A673 (cell line): ENCODE results near the gene PGA3. TPM values are rescaled to one million over a fixed set of nuclear protein-coding genes. Genes with fewer than 3 reads are reported as not detected.
"Not testable (repeated sequence)": the region's sequence is repeated elsewhere in the genome, so short reads cannot be mapped to it uniquely, and the experiment has no call there.

Experiments
- BruUV-seq: library from RNA; stranded (reverse); fragments of 400-500 nt; replicated peaks from 2 replicates; lab custom pipeline; 2021; lab: Mats Ljungman, UMichigan
- CTCF ChIA-PET: fragments of 300-600 bp; sonication (Branson Sonifier 250); formaldehyde crosslinking; loops from one replicate; lab custom pipeline; 2022; ENCODE audit warnings: antibody characterized with exemption; lab: Charles Lee
- POLR2A ChIA-PET: fragments of 300-600 bp; sonication (Branson Sonifier 250); formaldehyde crosslinking; loops from one replicate; lab custom pipeline; 2022; ENCODE audit warnings: antibody characterized with exemption; ENCODE audit not compliant: low non-redundant PET; lab: Charles Lee
- DNase-seq: peaks from one replicate; pipeline ENCODE4 v3.0.0-alpha.2; 2015; ENCODE audit warnings: low spot score
- H3K27ac ChIP-seq: fragments of 200-600 bp; sonication (generic); 2 replicates; pipeline ENCODE4 v1.5.1; 2016; ENCODE audit warnings: mixed run types, low read depth, mild to moderate bottlenecking, mixed read lengths, antibody characterized with exemption, low read length; ENCODE audit not compliant: poor library complexity, severe bottlenecking
- H3K27me3 ChIP-seq: fragments of 200-600 bp; sonication (generic); replicated peaks from 2 replicates; pipeline ENCODE4 v1.6.1; 2017; ENCODE audit warnings: mixed run types, low read depth, mild to moderate bottlenecking, mixed read lengths, antibody characterized with exemption, low read length; ENCODE audit not compliant: insufficient read depth, poor library complexity
- H3K36me3 ChIP-seq: fragments of 200-600 bp; sonication (generic); 2 replicates; pipeline ENCODE4 v1.6.1; 2016; ENCODE audit warnings: mixed run types, mild to moderate bottlenecking, mixed read lengths, antibody characterized with exemption, low read length; ENCODE audit not compliant: insufficient read depth, poor library complexity, severe bottlenecking
- H3K4me1 ChIP-seq: fragments of 200-600 bp; sonication (generic); 2 replicates; pipeline ENCODE4 v1.6.1; 2017; ENCODE audit warnings: mixed run types, mild to moderate bottlenecking, mixed read lengths, antibody characterized with exemption, low read length; ENCODE audit not compliant: insufficient read depth, poor library complexity, severe bottlenecking
- H3K4me3 ChIP-seq: fragments of 200-600 bp; sonication (generic); 2 replicates; pipeline ENCODE4 v1.5.1; 2016; ENCODE audit warnings: low read depth, mixed run types, mild to moderate bottlenecking, mixed read lengths, low read length; ENCODE audit not compliant: poor library complexity, severe bottlenecking
- H3K9me3 ChIP-seq: fragments of 200-600 bp; sonication (generic); 2 replicates; pipeline ENCODE4 v1.6.1; 2016; ENCODE audit warnings: mixed run types, low read depth, mild to moderate bottlenecking, mixed read lengths, antibody characterized with exemption, low read length; ENCODE audit not compliant: poor library complexity, severe bottlenecking
- EZH2 ChIP-seq: fragments of 200-600 bp; sonication (generic); IDR thresholded peaks from 2 replicates; pipeline ENCODE4 v1.6.1; 2017; ENCODE audit warnings: borderline replicate concordance, low read depth, mild to moderate bottlenecking, mixed read lengths, antibody characterized with exemption, low read length; ENCODE audit not compliant: poor library complexity, severe bottlenecking
- intact Hi-C: fragments of 100-400 bp; cut with micrococcal nuclease; formaldehyde crosslinking; loops from one replicate; pipeline ENCODE4 v1.10.0; 2022; ENCODE audit not compliant: unreplicated experiment
- total RNA-seq: library from RNA; stranded (reverse); gene quantifications from 2 replicates; pipeline ENCODE4 v1.2.3, GENCODE V29; 2021
- TF ChIP-seq, protein P1 (sequence below): fragments of 300-800, 200-600 bp; sonication (generic); conservative IDR thresholded peaks from 2 replicates; pipeline ENCODE4 v1.5.1; 2017; ENCODE audit warnings: low read depth, mild to moderate bottlenecking, antibody characterized with exemption, low read length, moderate library complexity, mixed read lengths

PGA3 gene
- total RNA-seq, 1 experiment from 2014 or later = not detected

DNA sequence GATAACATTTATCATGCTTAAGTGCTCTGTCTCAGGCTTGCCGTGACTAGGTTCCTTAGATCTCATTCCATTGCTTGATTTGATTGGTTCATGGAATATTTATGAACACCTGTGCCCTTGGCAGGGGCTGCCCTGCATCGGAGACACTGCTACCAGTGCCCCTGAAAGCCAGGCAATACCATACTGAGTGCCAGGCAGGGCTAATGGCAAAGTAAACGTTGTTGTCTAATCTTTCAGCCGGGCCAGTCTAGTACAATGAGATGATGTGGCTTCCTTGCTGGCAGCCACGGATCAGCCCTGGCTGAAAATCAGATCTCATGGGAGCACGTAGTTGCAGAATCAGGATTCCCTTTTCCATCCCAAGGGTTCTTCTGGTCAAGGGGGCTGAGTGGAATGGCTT, 5.0 kb upstream of the PGA3 start:
- TF ChIP-seq, protein P1, sequence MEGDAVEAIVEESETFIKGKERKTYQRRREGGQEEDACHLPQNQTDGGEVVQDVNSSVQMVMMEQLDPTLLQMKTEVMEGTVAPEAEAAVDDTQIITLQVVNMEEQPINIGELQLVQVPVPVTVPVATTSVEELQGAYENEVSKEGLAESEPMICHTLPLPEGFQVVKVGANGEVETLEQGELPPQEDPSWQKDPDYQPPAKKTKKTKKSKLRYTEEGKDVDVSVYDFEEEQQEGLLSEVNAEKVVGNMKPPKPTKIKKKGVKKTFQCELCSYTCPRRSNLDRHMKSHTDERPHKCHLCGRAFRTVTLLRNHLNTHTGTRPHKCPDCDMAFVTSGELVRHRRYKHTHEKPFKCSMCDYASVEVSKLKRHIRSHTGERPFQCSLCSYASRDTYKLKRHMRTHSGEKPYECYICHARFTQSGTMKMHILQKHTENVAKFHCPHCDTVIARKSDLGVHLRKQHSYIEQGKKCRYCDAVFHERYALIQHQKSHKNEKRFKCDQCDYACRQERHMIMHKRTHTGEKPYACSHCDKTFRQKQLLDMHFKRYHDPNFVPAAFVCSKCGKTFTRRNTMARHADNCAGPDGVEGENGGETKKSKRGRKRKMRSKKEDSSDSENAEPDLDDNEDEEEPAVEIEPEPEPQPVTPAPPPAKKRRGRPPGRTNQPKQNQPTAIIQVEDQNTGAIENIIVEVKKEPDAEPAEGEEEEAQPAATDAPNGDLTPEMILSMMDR = no peak
- no peak for TF ChIP-seq EZH2
- DNase-seq = no peak
- intact Hi-C loops = no loop called here
- H3K9me3 ChIP-seq = no peaks in the 10 kb centered on the region
- H3K4me1 ChIP-seq = no peaks in the 10 kb centered on the region
- H3K4me3 ChIP-seq = no peak overlapping the region
- H3K27me3 ChIP-seq = peaks cover 24% of the 10 kb centered on the region
- H3K27ac ChIP-seq = no peak overlapping the region
- POLR2A ChIA-PET = no interaction called here
- CTCF ChIA-PET = no interaction called here
- H3K36me3 ChIP-seq = no peaks in the 10 kb centered on the region
- no TSS peak for BruUV-seq

DNA sequence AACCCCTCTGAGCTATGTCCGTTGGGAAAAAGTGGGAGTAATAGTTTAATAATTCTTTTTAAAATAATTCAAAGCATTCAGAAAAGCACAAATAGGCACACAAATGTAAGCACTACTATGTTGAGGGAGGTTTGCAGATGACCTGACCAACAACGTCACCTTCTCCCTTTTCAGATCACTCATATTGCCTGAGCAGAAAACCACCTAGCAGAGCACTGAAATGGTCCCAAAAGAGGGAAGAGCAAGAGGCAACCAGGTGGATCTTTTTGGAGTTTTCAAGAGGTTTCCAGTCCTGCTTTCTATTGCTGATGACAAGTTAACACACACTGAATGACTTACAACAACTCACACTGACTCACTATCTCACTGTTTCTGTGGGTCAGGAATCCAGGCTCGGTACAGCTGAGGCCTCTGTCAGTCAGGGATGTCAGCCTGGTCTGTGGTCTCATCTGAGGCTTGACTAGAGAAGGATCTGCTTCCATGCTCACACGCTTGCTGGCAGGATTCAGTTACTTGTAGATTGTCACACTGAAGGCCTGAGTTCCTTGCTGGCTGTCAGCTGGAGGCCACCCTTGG, 4.3 kb upstream of the PGA3 start:
- no peak for DNase-seq
- H3K27me3 ChIP-seq = peaks cover 19% of the 10 kb centered on the region
- intact Hi-C loops = no loop called here
- H3K4me3 ChIP-seq = no peak overlapping the region
- TF ChIP-seq, protein P1 = no peak
- no peak for TF ChIP-seq EZH2
- H3K36me3 ChIP-seq = no peaks in the 10 kb centered on the region
- no peak overlapping the region for H3K27ac ChIP-seq
- ChIA-PET CTCF (no interaction called here), POLR2A (no interaction called here)
- H3K4me1 ChIP-seq = no peaks in the 10 kb centered on the region
- no peaks in the 10 kb centered on the region for H3K9me3 ChIP-seq
- no TSS peak for BruUV-seq

- TF ChIP-seq, protein P1 = no peak
- TF ChIP-seq EZH2 = no peak
- Histone ChIP-seq H3K36me3 (no peaks in the 10 kb centered on the region), H3K27me3 (peaks cover 19% of the 10 kb centered on the region), H3K27ac (no peak overlapping the region), H3K4me1 (no peaks in the 10 kb centered on the region), H3K9me3 (no peaks in the 10 kb centered on the region), H3K4me3 (no peak overlapping the region)
- BruUV-seq = no TSS peak
- ChIA-PET POLR2A (no interaction called here), CTCF (no interaction called here)
- intact Hi-C loops = no loop called here
- DNase-seq = no peak
These were observed 1.8 kb upstream of the PGA3 start for GRCh38 chr11:61201476-61201875.

DNA sequence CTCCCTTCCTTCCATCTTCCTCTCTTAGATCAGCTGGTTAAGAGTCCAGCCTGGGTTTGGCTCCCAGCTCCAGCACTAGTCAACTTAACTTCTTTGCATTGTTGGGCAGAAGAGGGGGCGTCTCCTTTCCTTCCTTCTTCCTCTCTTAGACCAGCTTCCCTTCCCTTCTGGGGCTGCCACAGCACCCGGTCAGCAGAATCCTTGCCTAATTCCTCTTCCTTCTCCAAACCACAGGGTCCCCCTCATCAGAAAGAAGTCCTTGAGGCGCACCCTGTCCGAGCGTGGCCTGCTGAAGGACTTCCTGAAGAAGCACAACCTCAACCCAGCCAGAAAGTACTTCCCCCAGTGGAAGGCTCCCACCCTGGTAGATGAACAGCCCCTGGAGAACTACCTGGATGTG, 558 bp downstream of the PGA3 start:
- BruUV-seq, H3K27ac ChIP-seq, POLR2A ChIA-PET, H3K4me1 ChIP-seq, intact Hi-C loops, H3K4me3 ChIP-seq, H3K9me3 ChIP-seq, CTCF ChIA-PET, H3K36me3 ChIP-seq, DNase-seq: not testable (repeated sequence)
- H3K27me3 ChIP-seq = peaks cover 19% of the 10 kb centered on the region

DNA sequence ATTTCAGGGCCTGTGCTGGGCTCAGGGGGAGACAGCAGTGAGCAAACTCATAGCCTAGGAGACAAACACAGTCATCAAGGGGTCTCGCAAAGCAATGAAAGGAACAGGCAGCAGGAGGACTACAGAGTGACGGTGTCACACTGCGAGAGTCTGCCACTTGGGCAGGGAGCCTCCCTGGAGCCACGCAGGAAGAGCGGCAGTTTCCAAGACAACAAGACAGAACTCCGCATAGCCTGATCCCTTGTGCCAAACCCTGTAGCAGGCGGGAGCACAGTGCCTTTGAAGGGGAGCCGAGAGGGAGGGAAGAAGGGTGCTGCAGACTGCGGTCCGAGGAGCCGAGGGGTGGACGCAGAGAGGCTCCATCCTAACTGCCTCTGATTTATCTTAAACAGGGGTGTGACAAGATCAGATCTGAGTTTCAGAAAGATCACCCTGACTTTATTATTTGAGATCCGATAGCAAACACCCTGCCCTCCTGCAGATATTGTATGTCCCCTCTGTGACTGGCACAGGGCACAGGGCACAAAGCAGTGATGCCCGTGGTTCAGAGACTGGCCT, 1.3 kb downstream of the PGA3 start:
- POLR2A ChIA-PET, intact Hi-C loops, BruUV-seq: not testable (repeated sequence)

More for the DNA sequence above, 1.3 kb downstream of the PGA3 start:
- DNase-seq, H3K9me3 ChIP-seq, H3K4me3 ChIP-seq, H3K36me3 ChIP-seq, CTCF ChIA-PET, H3K4me1 ChIP-seq, H3K27ac ChIP-seq: not testable (repeated sequence)
- H3K27me3 ChIP-seq = peaks cover 19% of the 10 kb centered on the region
